Loucy (cell line): ENCODE measurements around the gene HMX1.

ENCODE experiments used
- H2AFZ ChIP-seq: fragments of 200-600 bp; sonication (generic); 2 replicates; pipeline ENCODE4 v1.6.0; 2016; ENCODE audit warnings: antibody characterized with exemption, mild to moderate bottlenecking, low read length, moderate library complexity
- H3F3A ChIP-seq: fragments of 200-600 bp; 2 replicates; pipeline ENCODE4 v1.6.0; 2016; ENCODE audit warnings: antibody characterized with exemption, low read depth, mild to moderate bottlenecking
- H3K27me3 ChIP-seq: fragments of 200-600 bp; sonication (generic); 2 replicates; pipeline ENCODE4 v1.6.1; 2014; ENCODE audit warnings: low read length, mild to moderate bottlenecking; ENCODE audit not compliant: insufficient read depth, poor library complexity, severe bottlenecking
- H3K36me3 ChIP-seq: fragments of 200-600 bp; sonication (generic); 2 replicates; pipeline ENCODE4 v1.6.1; 2016; ENCODE audit warnings: low read length; ENCODE audit not compliant: insufficient read depth
- H3K4me1 ChIP-seq: fragments of 200-600 bp; sonication (generic); 2 replicates; pipeline ENCODE4 v1.5.1; 2014; ENCODE audit warnings: low read length, mild to moderate bottlenecking; ENCODE audit not compliant: insufficient read depth, poor library complexity, severe bottlenecking
- H3K4me2 ChIP-seq: fragments of 200-600 bp; sonication (generic); 2 replicates; pipeline ENCODE4 v1.6.0; 2014; ENCODE audit warnings: antibody characterized with exemption, low read length, low read depth, mild to moderate bottlenecking; ENCODE audit not compliant: poor library complexity, severe bottlenecking
- H3K4me3 ChIP-seq: fragments of 200-600 bp; sonication (generic); 2 replicates; pipeline ENCODE4 v1.5.1; 2014; ENCODE audit warnings: low read length, mild to moderate bottlenecking, mixed read lengths; ENCODE audit not compliant: poor library complexity, severe bottlenecking
- H3K79me2 ChIP-seq: fragments of 200-600 bp; sonication (generic); 2 replicates; pipeline ENCODE4 v1.6.1; 2014; ENCODE audit warnings: low read length; ENCODE audit not compliant: insufficient read depth
- H3K9ac ChIP-seq: fragments of 200-600 bp; sonication (generic); 2 replicates; pipeline ENCODE4 v1.6.0; 2014; ENCODE audit warnings: mild to moderate bottlenecking, low read depth, low read length, moderate library complexity; ENCODE audit not compliant: poor library complexity, severe bottlenecking
- H3K9me2 ChIP-seq: fragments of 200-600 bp; sonication (generic); replicated peaks from 2 replicates; pipeline ENCODE4 v1.6.1; 2016; ENCODE audit warnings: low read depth, low read length, mixed read lengths
- H3K9me3 ChIP-seq: fragments of 200-600 bp; sonication (generic); 2 replicates; pipeline ENCODE4 v1.6.1; 2014; ENCODE audit warnings: mild to moderate bottlenecking, antibody characterized with exemption, low read length, low read depth; ENCODE audit not compliant: insufficient read depth
- H4K20me1 ChIP-seq: fragments of 200-600 bp; sonication (generic); 2 replicates; pipeline ENCODE4 v1.6.0; 2014; ENCODE audit warnings: antibody characterized with exemption, low read length, mild to moderate bottlenecking; ENCODE audit not compliant: insufficient read depth, poor library complexity, severe bottlenecking
- CTCF ChIP-seq: fragments of 200-600 bp; sonication (generic); conservative IDR thresholded peaks from 2 replicates; pipeline ENCODE4 v1.5.1; 2014; ENCODE audit warnings: mild to moderate bottlenecking, antibody characterized with exemption, low read length
- EZH2phosphoT487 ChIP-seq: fragments of 200-600 bp; IDR thresholded peaks from 2 replicates; pipeline ENCODE4 v1.6.1; 2018; ENCODE audit warnings: antibody characterized with exemption, mild to moderate bottlenecking, moderate library complexity, borderline replicate concordance

The HMX1 gene

GRCh38 chr4:8900588-8900987 is 28.9 kb upstream of the HMX1 start:
- Histone ChIP-seq H3K9ac (no peak overlapping the region), H3K4me2 (no peak overlapping the region), H3K36me3 (no peaks in the 10 kb centered on the region), H4K20me1 (no peaks in the 10 kb centered on the region), H3K9me2 (no peaks in the 10 kb centered on the region), H3F3A (no peaks in the 10 kb centered on the region), H3K9me3 (peaks cover 20% of the 10 kb centered on the region; the same call in 1 of the 2 replicates), H3K27me3 (no peaks in the 10 kb centered on the region), H3K79me2 (no peaks in the 10 kb centered on the region), H3K4me3 (no peak overlapping the region), H2AFZ (no peak overlapping the region), H3K4me1 (no peaks in the 10 kb centered on the region)
- TF ChIP-seq EZH2phosphoT487 (no peak), CTCF (no peak)

- Histone ChIP-seq H2AFZ (no peak overlapping the region), H3K9me3 (peaks cover 17% of the 10 kb centered on the region; the same call in 1 of the 2 replicates), H4K20me1 (no peaks in the 10 kb centered on the region), H3K27me3 (no peaks in the 10 kb centered on the region), H3K9me2 (no peaks in the 10 kb centered on the region), H3K79me2 (no peaks in the 10 kb centered on the region), H3K4me3 (no peak overlapping the region), H3K36me3 (no peaks in the 10 kb centered on the region), H3K4me2 (no peak overlapping the region), H3K9ac (no peak overlapping the region), H3F3A (no peaks in the 10 kb centered on the region), H3K4me1 (no peaks in the 10 kb centered on the region)
- TF ChIP-seq EZH2phosphoT487, result no peak
- no peak for TF ChIP-seq CTCF
These were observed 26.8 kb upstream of the HMX1 start for GRCh38 chr4:8898419-8898818.

GRCh38 chr4:8897251-8898167 is 25.9 kb upstream of the HMX1 start:
- no peaks in the 10 kb centered on the region for H3F3A ChIP-seq
- no peaks in the 10 kb centered on the region for H4K20me1 ChIP-seq
- H3K9me3 ChIP-seq, result peaks cover 15% of the 10 kb centered on the region; the same call in 1 of the 2 replicates
- H3K9ac ChIP-seq, result no peak overlapping the region
- no peak overlapping the region for H3K4me2 ChIP-seq
- H3K36me3 ChIP-seq, result no peaks in the 10 kb centered on the region
- H2AFZ ChIP-seq, result no peak overlapping the region
- TF ChIP-seq EZH2phosphoT487 (no peak), CTCF (no peak)
- no peak overlapping the region for H3K4me3 ChIP-seq
- H3K79me2 ChIP-seq, result no peaks in the 10 kb centered on the region
- H3K4me1 ChIP-seq, result no peaks in the 10 kb centered on the region
- no peaks in the 10 kb centered on the region for H3K9me2 ChIP-seq
- no peaks in the 10 kb centered on the region for H3K27me3 ChIP-seq
